ENCODE measurements around the gene RHO.

DNA sequence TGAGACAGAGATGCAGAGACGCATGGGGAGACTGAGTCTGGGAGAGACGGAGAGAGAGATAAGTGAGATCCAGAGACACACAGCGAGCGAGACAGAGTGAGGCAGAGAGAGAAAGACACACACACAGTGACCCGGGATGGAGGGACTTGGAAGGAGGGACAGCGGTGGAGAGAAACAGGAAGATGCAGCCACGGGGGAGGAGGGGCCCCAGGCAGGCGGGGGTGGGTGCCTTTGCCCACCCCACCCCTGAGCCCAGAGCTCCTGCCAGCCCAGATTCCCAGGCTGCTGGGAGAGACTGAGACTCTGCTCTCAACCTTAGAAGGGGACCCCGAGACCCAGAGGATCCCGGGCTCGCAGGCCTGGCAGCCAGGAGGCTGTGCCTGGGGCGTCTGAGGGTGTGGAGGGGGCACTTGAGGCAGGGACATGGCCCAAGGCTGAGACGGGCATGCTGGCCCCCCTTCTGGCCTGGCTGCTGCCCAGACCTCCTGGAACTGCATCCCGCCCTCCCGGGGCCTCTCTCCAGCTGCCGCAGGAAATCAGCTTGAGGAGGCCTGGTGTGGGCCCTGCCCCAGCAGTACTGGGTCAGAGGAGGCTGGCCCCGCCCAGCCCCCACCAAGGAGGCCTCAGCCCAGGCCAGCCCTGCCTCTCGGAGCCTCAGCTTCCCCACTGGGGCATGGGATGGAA, 32.6 kb downstream of the RHO start:
- TF ChIP-seq, protein P1, sequence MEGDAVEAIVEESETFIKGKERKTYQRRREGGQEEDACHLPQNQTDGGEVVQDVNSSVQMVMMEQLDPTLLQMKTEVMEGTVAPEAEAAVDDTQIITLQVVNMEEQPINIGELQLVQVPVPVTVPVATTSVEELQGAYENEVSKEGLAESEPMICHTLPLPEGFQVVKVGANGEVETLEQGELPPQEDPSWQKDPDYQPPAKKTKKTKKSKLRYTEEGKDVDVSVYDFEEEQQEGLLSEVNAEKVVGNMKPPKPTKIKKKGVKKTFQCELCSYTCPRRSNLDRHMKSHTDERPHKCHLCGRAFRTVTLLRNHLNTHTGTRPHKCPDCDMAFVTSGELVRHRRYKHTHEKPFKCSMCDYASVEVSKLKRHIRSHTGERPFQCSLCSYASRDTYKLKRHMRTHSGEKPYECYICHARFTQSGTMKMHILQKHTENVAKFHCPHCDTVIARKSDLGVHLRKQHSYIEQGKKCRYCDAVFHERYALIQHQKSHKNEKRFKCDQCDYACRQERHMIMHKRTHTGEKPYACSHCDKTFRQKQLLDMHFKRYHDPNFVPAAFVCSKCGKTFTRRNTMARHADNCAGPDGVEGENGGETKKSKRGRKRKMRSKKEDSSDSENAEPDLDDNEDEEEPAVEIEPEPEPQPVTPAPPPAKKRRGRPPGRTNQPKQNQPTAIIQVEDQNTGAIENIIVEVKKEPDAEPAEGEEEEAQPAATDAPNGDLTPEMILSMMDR (IDR thresholded peaks at IDR 0.05; ENCODE audit: insufficient read depth, low read length, poor library complexity, severe bottlenecking): no peak
- no peak for TF ChIP-seq EZH2phosphoT487 (conservative IDR thresholded peaks at IDR 0.05; ENCODE audit: low read length)
